Endothelial cell of umbilical vein (primary cell): ENCODE measurements around the gene ZNF593. TPM values are rescaled to one million over a fixed set of nuclear protein-coding genes. Genes with fewer than 3 reads are reported as not detected.

ENCODE experiments used
- BruUV-seq: library from RNA; stranded (reverse); fragments of 400-500 nt; replicated peaks from 2 replicates; lab custom pipeline; 2021; lab: Mats Ljungman, UMichigan
- CTCF ChIA-PET: fragments of 300-600, 350-600 bp; sonication (Branson Sonifier 250); formaldehyde crosslinking; loops from one replicate; lab custom pipeline; 2021; ENCODE audit warnings: antibody characterized with exemption, inconsistent platforms; lab: Charles Lee
- POLR2A ChIA-PET: fragments of 300-600, 350-600 bp; sonication (Branson Sonifier 250); formaldehyde crosslinking; loops from one replicate; lab custom pipeline; 2021; ENCODE audit warnings: antibody characterized with exemption, inconsistent platforms; lab: Charles Lee
- DNase-seq: peaks from one replicate; pipeline ENCODE4 v3.0.0-alpha.2; 2011; ENCODE audit warnings: low read depth, low spot score
- FAIRE-seq: peaks from 2 replicates; lab custom pipeline; 2011; peaks lifted over from hg19 to GRCh38; lab: Jason Lieb, UNC
- H2AFZ ChIP-seq: 2 replicates; pipeline ENCODE4 v1.6.0; 2012; ENCODE audit warnings: low read depth, low read length, control low read depth, inconsistent platforms
- H3K27ac ChIP-seq: 2 replicates; pipeline ENCODE4 v1.5.1; 2011; ENCODE audit warnings: low read depth, mild to moderate bottlenecking, control low read depth, low read length, moderate library complexity; ENCODE audit not compliant: insufficient read depth
- H3K27me3 ChIP-seq, 2 experiments: 2 replicates each; pipeline versions ENCODE4 v1.6.0 to v1.6.1; 2011; ENCODE audit warnings: low read length in 2 of 2, mixed read lengths in 1 of 2; ENCODE audit not compliant: control insufficient read depth in 2 of 2, insufficient read depth in 2 of 2
- H3K36me3 ChIP-seq, 2 experiments: 2 replicates in 1 of 2; 3 replicates in 1 of 2; pipeline ENCODE4 v1.5.1; 2011; ENCODE audit warnings: low read length in 2 of 2, mild to moderate bottlenecking in 1 of 2, moderate library complexity in 1 of 2; ENCODE audit not compliant: control insufficient read depth in 2 of 2, insufficient read depth in 2 of 2; ENCODE audit errors: extremely low read depth in 1 of 2
- H3K4me1 ChIP-seq: 3 replicates; pipeline ENCODE4 v1.5.1; 2011; ENCODE audit warnings: mild to moderate bottlenecking, low read length; ENCODE audit not compliant: control insufficient read depth, insufficient read depth; ENCODE audit errors: extremely low read depth
- H3K4me2 ChIP-seq: 2 replicates; pipeline ENCODE4 v1.6.1; 2011; ENCODE audit warnings: low read length, control low read depth, mixed read lengths; ENCODE audit not compliant: insufficient read depth
- H3K4me3 ChIP-seq, 3 experiments: fragments of 200-600 bp in 1 of 3; sonication (generic), shearing (Covaris generic) in 1 of 3; replicated peaks in 1 of 3; 2 replicates each; pipeline ENCODE4 v1.5.1; 2011 to 2016; ENCODE audit warnings: control low read depth in 3 of 3, low read length in 3 of 3, mild to moderate bottlenecking in 2 of 3, inconsistent platforms in 1 of 3, low read depth in 1 of 3, moderate library complexity in 1 of 3; ENCODE audit not compliant: insufficient read depth in 1 of 3
- H3K79me2 ChIP-seq: 2 replicates; pipeline ENCODE4 v1.6.0; 2012; ENCODE audit warnings: low read length, inconsistent platforms; ENCODE audit not compliant: control insufficient read depth, insufficient read depth
- H3K9ac ChIP-seq: replicated peaks from 2 replicates; pipeline ENCODE3; 2011; ENCODE audit warnings: low read length, control low read depth; ENCODE audit not compliant: insufficient read depth; ENCODE audit errors: extremely low read depth
- H3K9me1 ChIP-seq: replicated peaks from 3 replicates; pipeline ENCODE4 v1.6.0; 2011; ENCODE audit warnings: mild to moderate bottlenecking, low read length; ENCODE audit not compliant: control insufficient read depth, insufficient read depth; ENCODE audit errors: extremely low read depth
- H3K9me3 ChIP-seq: replicated peaks from 2 replicates; pipeline ENCODE4 v1.5.1; 2012; ENCODE audit warnings: low read length, inconsistent platforms; ENCODE audit not compliant: control insufficient read depth, insufficient read depth
- H4K20me1 ChIP-seq: replicated peaks from 2 replicates; pipeline ENCODE3; 2011; ENCODE audit warnings: mild to moderate bottlenecking, low read length; ENCODE audit not compliant: control insufficient read depth, insufficient read depth; ENCODE audit errors: extremely low read depth
- EZH2 ChIP-seq: IDR thresholded peaks from 2 replicates; pipeline ENCODE4 v1.6.1; 2012; ENCODE audit warnings: borderline replicate concordance, low read depth, mild to moderate bottlenecking, moderate library complexity, low read length, inconsistent platforms; ENCODE audit not compliant: severe bottlenecking
- FOS ChIP-seq: IDR thresholded peaks from 2 replicates; pipeline ENCODE4 v1.6.1; 2011; ENCODE audit warnings: mild to moderate bottlenecking, low read length, moderate library complexity, borderline replicate concordance; ENCODE audit not compliant: insufficient read depth
- GATA2 ChIP-seq: IDR thresholded peaks from 2 replicates; pipeline ENCODE4 v1.7.0; 2011; ENCODE audit warnings: low read depth, mild to moderate bottlenecking, moderate library complexity, mixed read lengths, low read length; ENCODE audit not compliant: insufficient read length, insufficient read depth
- JUN ChIP-seq: IDR thresholded peaks from 2 replicates; pipeline ENCODE4 v1.6.1; 2011; ENCODE audit warnings: borderline replicate concordance, low read depth; ENCODE audit not compliant: insufficient read length, insufficient read depth
- MYC ChIP-seq: IDR thresholded peaks from one replicate; pipeline ENCODE4 v1.6.1; 2011; ENCODE audit warnings: mild to moderate bottlenecking, low read depth, low read length
- POLR2A ChIP-seq: IDR thresholded peaks from 2 replicates; pipeline ENCODE4 v1.6.1; 2012; ENCODE audit warnings: low read depth, mild to moderate bottlenecking, control low read depth, low read length
- POLR2AphosphoS5 ChIP-seq: IDR thresholded peaks from 2 replicates; pipeline ENCODE4 v1.6.1; 2012; ENCODE audit warnings: low read depth, mild to moderate bottlenecking, control low read depth, low read length, moderate library complexity; ENCODE audit not compliant: insufficient read depth
- dilution Hi-C: fragments of 300-500 bp; cut with MboI; formaldehyde crosslinking; loops from one replicate; pipeline ENCODE4 v1.15.0; 2019; ENCODE audit warnings: low sequenced_read_pairs; ENCODE audit not compliant: extremely low pct_ligation_motif_present
- intact Hi-C: fragments of 100-400 bp; cut with micrococcal nuclease; formaldehyde crosslinking; loops from one replicate; pipeline ENCODE4 v1.10.0; 2022
- polyA plus RNA-seq, 4 experiments: library from polyadenylated mRNA; depleted of rRNA in 3 of 4; stranded (reverse) in 3 of 4; unstranded in 1 of 4; fragments of >200 nt; gene quantifications; 2 replicates each; pipeline versions ENCODE4 v1.2.1 to v1.2.3, GENCODE V29; 2011 to 2012; ENCODE audit warnings: missing spikeins in 1 of 4
- total RNA-seq: library from RNA; stranded (reverse); gene quantifications from 2 replicates; pipeline ENCODE4 v1.2.3, GENCODE V29; 2021
- TF ChIP-seq, protein P1 (sequence below): IDR thresholded peaks from 2 replicates; pipeline ENCODE4 v1.6.1; 2011; ENCODE audit not compliant: insufficient read depth, insufficient read length
- TF ChIP-seq, protein P2 (sequence below), 2 donors: IDR thresholded peaks; 1 replicate in 1 of 2; 2 replicates in 1 of 2; pipeline ENCODE4 v1.5.1; 2011; ENCODE audit warnings: low read length in 2 of 2, mild to moderate bottlenecking in 2 of 2, moderate library complexity in 2 of 2, control low read depth in 1 of 2, inconsistent platforms in 1 of 2, low read depth in 1 of 2; ENCODE audit not compliant: insufficient read depth in 1 of 2; ENCODE audit errors: extremely low read depth in 1 of 2

The ZNF593 gene
- total and polyA plus RNA-seq, 2 donors (not counting 3 experiments of a cell fraction or from before 2014, with no cell fraction given) = 30.5 to 71.0 TPM

DNA sequence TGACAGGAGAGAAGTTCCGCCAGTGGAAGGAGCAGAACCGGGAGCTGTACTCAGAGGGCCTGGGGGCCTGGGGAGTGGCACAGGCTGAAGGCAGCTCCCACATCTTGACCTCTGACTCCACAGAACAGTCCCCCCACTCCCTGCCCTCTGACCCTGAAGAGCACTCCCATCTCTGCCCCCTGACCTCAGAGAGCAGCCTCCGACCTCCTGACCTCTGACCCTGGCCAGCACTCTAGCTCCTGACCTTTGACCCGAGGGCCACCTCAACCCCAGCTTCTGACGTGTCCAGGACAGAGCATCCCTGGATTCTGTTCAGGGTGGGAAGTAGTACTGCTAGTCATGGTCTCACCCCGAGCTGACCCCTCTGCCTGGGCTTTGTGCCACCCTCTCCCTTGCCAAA lies 19.6 kb downstream of the ZNF593 start:
- POLR2A ChIA-PET = no interaction called here
- dilution Hi-C loops (no loop called here), intact Hi-C loops (no loop called here)
- Histone ChIP-seq H3K79me2 (no peaks in the 10 kb centered on the region), H3K4me3 (no peak overlapping the region), H2AFZ (no peak overlapping the region), H3K9me1 (no peaks in the 10 kb centered on the region), H4K20me1 (no peaks in the 10 kb centered on the region), H3K9me3 (no peaks in the 10 kb centered on the region), H3K4me1 (no peaks in the 10 kb centered on the region), H3K4me2 (no peak overlapping the region), H3K27ac (no peak overlapping the region), H3K27me3 (peaks cover 0 to 3% of the 10 kb centered on the region in 2 experiments), H3K9ac (no peak overlapping the region), H3K36me3 (no peaks in the 10 kb centered on the region)
- CTCF ChIA-PET = interaction anchor here (1.1 to 2.6 kb wide), 5 partner anchors 20 to 228 kb away, joined by 3 to 12 read pairs (median 8); partner anchors contain the start of genes CEP85 and ZNF593
- TF ChIP-seq, protein P1, sequence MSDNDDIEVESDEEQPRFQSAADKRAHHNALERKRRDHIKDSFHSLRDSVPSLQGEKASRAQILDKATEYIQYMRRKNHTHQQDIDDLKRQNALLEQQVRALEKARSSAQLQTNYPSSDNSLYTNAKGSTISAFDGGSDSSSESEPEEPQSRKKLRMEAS = no peak
- TF ChIP-seq GATA2 = no peak
- no peak for TF ChIP-seq EZH2
- no peak for TF ChIP-seq POLR2A
- no peak for TF ChIP-seq JUN
- TF ChIP-seq MYC = no peak
- TF ChIP-seq FOS = no peak
- TF ChIP-seq POLR2AphosphoS5 = no peak
- TF ChIP-seq, protein P2, sequence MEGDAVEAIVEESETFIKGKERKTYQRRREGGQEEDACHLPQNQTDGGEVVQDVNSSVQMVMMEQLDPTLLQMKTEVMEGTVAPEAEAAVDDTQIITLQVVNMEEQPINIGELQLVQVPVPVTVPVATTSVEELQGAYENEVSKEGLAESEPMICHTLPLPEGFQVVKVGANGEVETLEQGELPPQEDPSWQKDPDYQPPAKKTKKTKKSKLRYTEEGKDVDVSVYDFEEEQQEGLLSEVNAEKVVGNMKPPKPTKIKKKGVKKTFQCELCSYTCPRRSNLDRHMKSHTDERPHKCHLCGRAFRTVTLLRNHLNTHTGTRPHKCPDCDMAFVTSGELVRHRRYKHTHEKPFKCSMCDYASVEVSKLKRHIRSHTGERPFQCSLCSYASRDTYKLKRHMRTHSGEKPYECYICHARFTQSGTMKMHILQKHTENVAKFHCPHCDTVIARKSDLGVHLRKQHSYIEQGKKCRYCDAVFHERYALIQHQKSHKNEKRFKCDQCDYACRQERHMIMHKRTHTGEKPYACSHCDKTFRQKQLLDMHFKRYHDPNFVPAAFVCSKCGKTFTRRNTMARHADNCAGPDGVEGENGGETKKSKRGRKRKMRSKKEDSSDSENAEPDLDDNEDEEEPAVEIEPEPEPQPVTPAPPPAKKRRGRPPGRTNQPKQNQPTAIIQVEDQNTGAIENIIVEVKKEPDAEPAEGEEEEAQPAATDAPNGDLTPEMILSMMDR (IDR thresholded peaks at IDR 0.05; ENCODE audit: extremely low read depth in 1 of 2, insufficient read depth in 1 of 2, low read depth in 1 of 2, low read length in 2 of 2) = no peak
- no peak for DNase-seq
- BruUV-seq = no TSS peak
- FAIRE-seq = no peak
